ENCODE data around the gene LMO3. TPM values are rescaled to one million over a fixed set of nuclear protein-coding genes. Genes with fewer than 3 reads are reported as not detected.

LMO3 gene
- total and polyA plus RNA-seq, 2 of the 8 experiments (the other 6 are each of a cell fraction or from before 2014, with no cell fraction given): 4.7 to 16.7 TPM

GRCh38 chr12:16634786-16635185 is 28.8 kb upstream of the LMO3 start (continued):
- TF ChIP-seq CHD7 (IDR thresholded peaks at IDR 0.05; ENCODE audit: insufficient replicate concordance, low read length) (no peak), SIRT6 (IDR thresholded peaks at IDR 0.05; ENCODE audit: low read length) (no peak), KDM1A (IDR thresholded peaks at IDR 0.05; ENCODE audit: borderline replicate concordance, low read length) (no peak), BRCA1 (IDR thresholded peaks at IDR 0.05; ENCODE audit: low read depth, low read length) (no peak), CREB1 (IDR thresholded peaks at IDR 0.05) (no peak), E2F6 (IDR thresholded peaks at IDR 0.05) (no peak), HDAC2 (IDR thresholded peaks at IDR 0.05; ENCODE audit: borderline replicate concordance in 1 of 2, low read depth in 2 of 2, low read length in 2 of 2) (no peak), TCF12 (IDR thresholded peaks at IDR 0.05; ENCODE audit: low read depth, low read length) (no peak)

Measured in H1 (cell line).